ENCODE measurements around the gene PHRF1.

Gene PHRF1

GRCh38 chr11:618856-619627, 42.8 kb downstream of the PHRF1 start:
- no peak overlapping the region for H3K4me3 ChIP-seq (ENCODE audit: low read length)
- DNase-seq (ENCODE audit: low read depth) = no peak
- no peak for TF ChIP-seq CTCF (IDR thresholded peaks at IDR 0.05; ENCODE audit: insufficient read depth, low read depth, low read length, missing control alignments)

- no peak for TF ChIP-seq CTCF (IDR thresholded peaks at IDR 0.05; ENCODE audit: insufficient read depth, low read depth, low read length, missing control alignments)
- H3K4me3 ChIP-seq (ENCODE audit: low read length) = no peak overlapping the region
- no peak for DNase-seq (ENCODE audit: low read depth)
These were observed 43.4 kb downstream of the PHRF1 start for GRCh38 chr11:619628-620050.

GRCh38 chr11:620201-620600, 43.9 kb downstream of the PHRF1 start:
- no peak for TF ChIP-seq CTCF (IDR thresholded peaks at IDR 0.05; ENCODE audit: insufficient read depth, low read depth, low read length, missing control alignments)
- no peak overlapping the region for H3K4me3 ChIP-seq (ENCODE audit: low read length)
- no peak for DNase-seq (ENCODE audit: low read depth)

- no peak for DNase-seq (ENCODE audit: low read depth)
- TF ChIP-seq CTCF (IDR thresholded peaks at IDR 0.05; ENCODE audit: insufficient read depth, low read depth, low read length, missing control alignments) = no peak
These were observed 44.9 kb downstream of the PHRF1 start for GRCh38 chr11:620935-621814.

GRCh38 chr11:621838-622237, 45.6 kb downstream of the PHRF1 start:
- no peak overlapping the region for H3K4me3 ChIP-seq (ENCODE audit: low read length)
- no peak for TF ChIP-seq CTCF (IDR thresholded peaks at IDR 0.05; ENCODE audit: insufficient read depth, low read depth, low read length, missing control alignments)
- no peak for DNase-seq (ENCODE audit: low read depth)

More at GRCh38 chr11:620935-621814, 44.9 kb downstream of the PHRF1 start:
- H3K4me3 ChIP-seq (ENCODE audit: low read length) = no peak overlapping the region

- TF ChIP-seq CTCF (IDR thresholded peaks at IDR 0.05; ENCODE audit: insufficient read depth, low read depth, low read length, missing control alignments) = no peak
- no peak overlapping the region for H3K4me3 ChIP-seq (ENCODE audit: low read length)
- no peak for DNase-seq (ENCODE audit: low read depth)
These were observed 47.1 kb downstream of the PHRF1 start for GRCh38 chr11:623349-623869.

Data from epithelial cell of esophagus (primary cell).